ENCODE measurements around the gene PCDHGA6.
"Not testable (repeated sequence)": the region's sequence is repeated elsewhere in the genome, so short reads cannot be mapped to it uniquely, and the experiment has no call there.

The PCDHGA6 gene

DNA sequence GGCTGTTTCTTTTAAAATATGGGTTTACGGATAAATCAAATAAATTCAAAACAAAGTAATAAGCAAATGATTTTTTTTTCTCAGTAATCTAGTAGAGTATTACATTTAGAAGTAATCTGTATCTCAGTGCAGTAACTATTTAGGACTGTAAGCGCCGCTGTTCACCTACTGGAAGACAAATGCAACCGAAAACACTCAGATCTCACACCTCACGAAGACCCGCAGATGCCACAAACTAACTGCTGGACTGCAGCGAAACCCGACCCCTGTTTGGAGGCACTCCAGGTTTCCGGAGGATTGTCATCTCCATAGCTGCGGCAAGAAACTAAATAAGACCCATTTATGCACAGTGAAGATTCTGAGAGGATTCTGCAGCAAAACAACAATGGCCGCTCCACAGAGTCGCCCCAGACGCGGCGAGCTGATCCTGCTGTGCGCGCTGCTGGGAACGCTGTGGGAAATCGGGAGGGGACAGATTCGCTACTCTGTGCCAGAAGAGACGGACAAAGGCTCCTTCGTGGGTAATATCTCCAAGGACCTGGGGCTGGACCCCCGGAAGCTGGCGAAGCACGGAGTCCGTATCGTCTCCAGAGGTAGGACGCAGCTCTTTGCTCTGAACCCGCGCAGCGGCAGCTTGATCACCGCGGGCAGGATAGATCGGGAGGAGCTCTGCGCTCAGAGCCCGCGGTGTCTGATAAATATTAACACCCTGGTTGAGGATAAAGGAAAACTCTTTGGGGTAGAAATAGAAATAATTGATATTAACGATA is 18.9 kb downstream of the PCDHGA6 start, which contains the start of gene PCDHGA8:
Gene PCDHGA8, plus strand, starts transcription at position 205 of the 770 bp plus-strand sequence. Its CDS starts 181 bp downstream, at position 386.
- no peak for DNase-seq (ENCODE audit: low read depth in 2 of 2)

- DNase-seq (ENCODE audit: low read depth in 2 of 2) = no peak
Measured at GRCh38 chr5:141393267-141393666, 19.6 kb downstream of the PCDHGA6 start.

- not testable (repeated sequence) for DNase-seq (ENCODE audit: low read depth in 2 of 2)
Measured at GRCh38 chr5:141394401-141395187, 20.9 kb downstream of the PCDHGA6 start.

DNA sequence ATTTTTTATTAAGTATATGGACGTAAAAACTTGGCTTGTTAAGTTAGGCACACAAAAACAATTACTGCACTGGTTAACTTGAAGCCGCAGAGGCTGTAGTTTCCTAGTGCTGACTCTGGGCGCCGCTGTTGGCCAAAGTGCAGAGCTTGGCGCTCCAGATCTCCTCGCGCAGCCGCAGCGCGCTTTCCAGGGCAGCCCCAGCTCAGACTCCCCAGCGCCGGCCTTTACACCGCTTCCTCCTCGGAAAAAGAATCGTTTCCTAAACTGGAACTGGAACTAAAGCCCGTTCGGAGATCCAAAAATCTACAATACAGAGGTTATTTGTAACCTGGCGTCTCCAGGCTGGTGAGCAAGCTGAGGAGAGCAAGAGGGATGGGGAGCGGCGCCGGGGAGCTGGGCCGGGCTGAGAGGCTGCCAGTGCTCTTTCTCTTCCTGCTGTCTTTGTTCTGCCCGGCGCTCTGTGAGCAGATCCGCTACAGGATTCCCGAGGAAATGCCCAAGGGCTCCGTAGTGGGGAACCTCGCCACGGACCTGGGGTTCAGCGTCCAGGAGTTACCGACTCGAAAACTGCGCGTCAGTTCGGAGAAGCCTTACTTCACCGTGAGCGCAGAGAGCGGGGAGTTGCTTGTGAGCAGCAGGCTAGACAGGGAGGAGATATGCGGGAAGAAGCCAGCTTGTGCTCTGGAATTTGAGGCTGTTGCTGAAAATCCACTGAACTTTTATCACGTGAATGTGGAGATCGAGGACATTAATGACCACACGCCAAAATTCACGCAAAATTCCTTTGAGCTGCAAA is 24.3 kb downstream of the PCDHGA6 start, which contains the start of gene PCDHGB5:
Gene PCDHGB5, plus strand, starts transcription at position 192 of the 796 bp plus-strand sequence. Its CDS starts 181 bp downstream, at position 373.
- not testable (repeated sequence) for DNase-seq (ENCODE audit: low read depth in 2 of 2)

DNA sequence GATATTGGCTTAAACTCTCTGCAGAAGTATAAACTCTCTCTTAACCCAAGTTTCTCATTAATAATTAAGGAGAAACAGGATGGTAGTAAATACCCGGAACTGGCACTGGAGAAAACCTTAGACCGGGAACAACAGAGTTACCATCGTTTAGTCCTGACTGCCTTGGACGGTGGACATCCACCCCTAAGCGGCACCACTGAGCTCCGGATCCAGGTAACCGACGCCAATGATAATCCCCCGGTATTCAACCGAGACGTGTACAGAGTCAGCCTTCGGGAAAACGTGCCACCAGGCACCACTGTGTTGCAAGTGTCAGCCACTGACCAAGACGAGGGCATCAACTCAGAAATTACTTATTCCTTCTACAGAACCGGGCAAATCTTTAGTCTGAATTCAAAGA is 24.9 kb downstream of the PCDHGA6 start:
- no peak for DNase-seq (ENCODE audit: low read depth in 2 of 2)

DNA sequence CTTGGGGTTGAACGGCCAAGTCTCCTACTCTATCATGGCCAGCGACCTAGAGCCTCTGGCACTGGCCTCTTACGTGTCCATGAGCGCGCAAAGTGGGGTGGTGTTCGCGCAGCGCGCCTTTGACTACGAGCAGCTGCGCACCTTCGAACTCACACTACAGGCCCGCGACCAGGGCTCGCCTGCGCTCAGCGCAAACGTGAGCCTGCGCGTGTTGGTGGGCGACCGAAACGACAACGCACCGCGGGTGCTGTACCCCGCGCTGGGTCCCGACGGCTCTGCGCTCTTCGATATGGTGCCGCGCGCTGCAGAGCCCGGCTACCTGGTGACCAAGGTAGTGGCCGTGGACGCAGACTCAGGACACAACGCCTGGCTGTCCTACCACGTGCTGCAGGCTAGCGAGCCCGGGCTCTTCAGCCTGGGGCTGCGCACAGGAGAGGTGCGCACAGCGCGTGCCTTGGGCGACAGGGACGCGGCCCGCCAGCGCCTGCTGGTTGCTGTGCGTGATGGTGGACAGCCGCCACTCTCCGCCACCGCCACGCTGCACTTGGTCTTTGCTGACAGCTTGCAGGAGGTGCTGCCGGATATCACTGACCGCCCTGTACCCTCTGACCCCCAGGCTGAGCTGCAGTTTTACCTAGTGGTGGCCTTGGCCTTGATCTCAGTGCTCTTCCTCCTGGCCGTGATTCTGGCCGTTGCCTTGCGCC is 26.0 kb downstream of the PCDHGA6 start:
- no peak for DNase-seq (ENCODE audit: low read depth in 2 of 2)

GRCh38 chr5:141402553-141403243 is 29.0 kb downstream of the PCDHGA6 start, which contains the start of gene PCDHGA9:
PCDHGA9 (plus strand) TSS chr5:141402778; CDS start chr5:141402953, 175 bp downstream.
- DNase-seq (ENCODE audit: low read depth in 2 of 2) = no peak

- DNase-seq (ENCODE audit: low read depth in 2 of 2) = no peak
Measured at GRCh38 chr5:141403387-141403786, 29.7 kb downstream of the PCDHGA6 start.

DNA sequence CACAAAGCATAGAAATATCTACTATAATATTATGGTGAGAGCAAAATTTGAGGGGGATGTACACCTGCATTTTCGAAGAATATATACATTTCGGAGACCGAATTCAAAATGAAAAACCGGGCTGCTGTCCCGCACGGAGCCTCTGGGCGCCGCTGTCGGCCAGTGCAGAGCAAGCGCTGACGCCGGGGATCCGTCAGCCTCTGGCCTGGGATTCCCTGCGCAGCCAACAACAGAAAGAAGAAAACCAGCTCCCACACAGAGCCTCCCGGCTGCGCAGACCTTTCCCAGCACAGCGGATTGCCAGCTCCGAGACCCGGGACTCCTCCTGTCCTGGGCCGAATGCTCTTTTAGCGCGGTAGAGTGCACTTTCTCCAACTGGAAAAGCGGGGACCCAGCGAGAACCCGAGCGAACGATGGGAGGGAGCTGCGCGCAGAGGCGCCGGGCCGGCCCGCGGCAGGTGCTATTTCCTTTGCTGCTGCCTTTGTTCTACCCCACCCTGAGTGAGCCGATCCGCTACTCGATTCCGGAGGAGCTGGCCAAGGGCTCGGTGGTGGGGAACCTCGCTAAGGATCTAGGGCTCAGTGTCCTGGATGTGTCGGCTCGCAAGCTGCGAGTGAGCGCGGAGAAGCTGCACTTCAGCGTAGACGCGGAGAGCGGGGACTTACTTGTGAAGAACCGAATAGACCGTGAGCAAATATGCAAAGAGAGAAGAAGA is 34.3 kb downstream of the PCDHGA6 start, which contains the start of gene PCDHGB6:
Gene PCDHGB6, plus strand, starts transcription at position 232 of the 716 bp plus-strand sequence. Its CDS starts 182 bp downstream, at position 414.
- DNase-seq (ENCODE audit: low read depth in 2 of 2) = not testable (repeated sequence)

- no peak for DNase-seq (ENCODE audit: low read depth in 2 of 2)
Measured at GRCh38 chr5:141409598-141410306, 36.1 kb downstream of the PCDHGA6 start.

DNA sequence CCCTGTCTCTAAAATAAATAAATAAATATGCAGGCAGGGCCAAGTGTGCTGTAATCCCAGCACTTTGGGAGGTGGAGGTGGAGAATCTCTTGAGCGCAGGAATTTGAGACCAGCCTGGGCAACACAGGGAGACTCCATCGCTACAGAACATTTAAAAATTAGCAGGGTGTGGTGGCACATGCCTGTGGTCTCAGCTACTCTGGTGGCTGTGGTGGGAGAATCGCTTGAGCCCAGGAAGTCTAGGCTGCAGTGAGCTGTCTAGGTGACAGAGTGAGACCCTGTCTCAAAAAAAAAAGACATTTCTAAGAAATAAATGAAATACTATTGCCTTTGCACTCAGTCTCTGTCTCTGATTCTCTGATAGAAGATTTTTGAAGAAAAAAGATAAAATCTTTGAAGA is 37.9 kb downstream of the PCDHGA6 start:
- DNase-seq (ENCODE audit: low read depth in 2 of 2) = no peak

DNA sequence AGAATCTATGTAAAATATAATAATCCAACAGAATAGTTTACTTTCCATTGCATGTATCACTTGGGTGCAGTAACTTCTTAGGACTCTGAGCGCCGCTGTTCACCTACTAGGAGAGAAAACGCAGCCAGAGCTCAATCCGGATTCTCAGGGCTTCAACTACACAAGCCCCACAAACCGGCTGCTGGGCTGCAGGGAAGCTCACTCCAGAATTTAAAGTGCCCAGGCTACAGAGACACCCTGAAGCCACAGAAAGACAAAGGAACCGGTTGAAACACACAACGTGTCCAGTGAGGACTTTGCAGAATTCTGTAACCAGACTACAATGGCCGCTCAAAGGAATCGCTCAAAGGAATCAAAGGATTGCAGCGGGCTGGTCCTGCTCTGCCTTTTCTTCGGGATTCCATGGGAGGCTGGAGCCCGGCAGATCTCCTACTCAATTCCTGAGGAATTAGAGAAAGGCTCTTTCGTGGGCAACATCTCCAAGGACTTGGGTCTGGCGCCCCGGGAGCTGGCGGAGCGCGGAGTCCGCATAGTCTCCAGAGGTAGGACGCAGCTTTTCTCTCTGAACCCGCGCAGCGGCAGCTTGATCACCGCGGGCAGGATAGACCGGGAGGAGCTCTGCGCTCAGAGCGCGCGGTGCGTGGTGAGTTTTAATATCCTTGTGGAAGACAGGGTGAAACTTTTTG is 39.3 kb downstream of the PCDHGA6 start, which contains the start of gene PCDHGA10:
Gene PCDHGA10, plus strand, starts transcription at position 134 of the 686 bp plus-strand sequence. Its CDS starts 189 bp downstream, at position 323.
- peak in 1 of 2 donors; percentile 22 for DNase-seq (ENCODE audit: low read depth in 2 of 2)

DNA sequence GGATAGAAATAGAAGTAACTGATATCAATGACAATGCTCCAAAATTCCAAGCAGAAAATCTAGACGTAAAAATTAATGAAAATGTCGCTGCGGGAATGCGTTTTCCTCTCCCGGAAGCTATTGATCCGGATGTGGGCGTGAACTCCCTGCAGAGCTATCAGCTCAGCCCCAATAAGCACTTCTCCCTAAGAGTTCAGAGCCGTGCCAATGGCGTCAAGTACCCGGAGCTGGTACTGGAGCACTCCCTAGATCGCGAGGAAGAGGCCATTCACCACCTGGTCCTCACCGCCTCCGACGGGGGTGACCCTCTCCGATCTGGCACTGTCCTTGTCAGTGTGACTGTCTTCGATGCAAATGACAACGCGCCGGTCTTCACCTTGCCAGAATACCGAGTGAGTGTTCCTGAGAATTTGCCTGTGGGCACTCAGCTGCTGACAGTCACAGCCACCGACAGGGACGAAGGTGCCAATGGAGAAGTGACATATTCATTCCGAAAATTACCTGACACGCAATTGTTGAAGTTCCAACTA is 39.9 kb downstream of the PCDHGA6 start:
- DNase-seq (ENCODE audit: low read depth in 2 of 2) = no peak

DNA sequence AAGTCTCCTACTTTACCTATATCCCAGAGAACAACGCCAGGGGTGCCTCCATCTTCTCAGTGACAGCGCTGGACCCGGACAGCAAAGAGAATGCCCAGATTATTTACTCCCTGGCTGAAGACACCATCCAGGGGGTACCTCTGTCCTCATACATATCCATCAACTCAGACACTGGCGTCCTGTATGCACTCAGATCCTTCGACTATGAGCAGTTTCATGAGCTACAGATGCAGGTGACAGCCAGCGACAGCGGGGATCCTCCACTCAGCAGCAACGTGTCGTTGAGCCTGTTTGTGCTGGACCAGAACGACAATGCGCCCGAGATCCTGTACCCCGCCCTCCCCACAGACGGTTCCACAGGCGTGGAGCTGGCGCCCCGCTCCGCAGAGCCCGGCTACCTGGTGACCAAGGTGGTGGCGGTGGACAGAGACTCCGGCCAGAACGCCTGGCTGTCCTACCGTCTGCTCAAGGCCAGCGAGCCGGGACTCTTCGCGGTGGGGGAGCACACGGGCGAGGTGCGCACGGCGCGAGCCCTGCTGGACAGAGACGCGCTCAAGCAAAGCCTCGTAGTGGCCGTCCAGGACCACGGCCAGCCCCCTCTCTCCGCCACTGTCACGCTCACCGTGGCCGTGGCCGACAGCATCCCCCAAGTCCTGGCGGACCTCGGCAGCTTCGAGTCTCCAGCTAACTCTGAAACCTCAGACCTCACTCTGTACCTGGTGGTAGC is 41.0 kb downstream of the PCDHGA6 start:
- not testable (repeated sequence) for DNase-seq (ENCODE audit: low read depth in 2 of 2)

- DNase-seq (ENCODE audit: low read depth in 2 of 2) = not testable (repeated sequence)
Measured at GRCh38 chr5:141415275-141415618, 41.6 kb downstream of the PCDHGA6 start.

GRCh38 chr5:141417494-141418172 is 43.9 kb downstream of the PCDHGA6 start, which contains the start of gene PCDHGB7:
PCDHGB7 (plus strand) TSS chr5:141417677; CDS start chr5:141417860, 183 bp downstream.
- DNase-seq (ENCODE audit: low read depth in 2 of 2) = not testable (repeated sequence)
